ENCODE measurements around the gene TOGARAM2. TPM values are rescaled to one million over a fixed set of nuclear protein-coding genes. Genes with fewer than 3 reads are reported as not detected.

The TOGARAM2 gene
- total and polyA plus RNA-seq, 2 of the 8 experiments (the other 6 are each of a cell fraction or from before 2014, with no cell fraction given), result 0.42 to 1.4 TPM

GRCh38 chr2:29079887-29080286, 98.8 kb downstream of the TOGARAM2 start:
- WGBS, 2 experiments (ENCODE audit: extremely low coverage in 1 of 2, insufficient coverage in 1 of 2, insufficient read length in 1 of 2, insufficient replicate concordance in 2 of 2, low coverage in 1 of 2, low lambda C conversion rate in 2 of 2, missing lambda C conversion rate in 1 of 2), result 97% methylated on average over 7 of the region's 7 CpGs; no CpG with 5 or more reads in 1 of the 2 experiments
- Histone ChIP-seq H3K4me2 (ENCODE audit: insufficient read depth in 1 of 2, low read depth in 2 of 2, low read length in 2 of 2) (no peak overlapping the region), H3K79me2 (ENCODE audit: control insufficient read depth in 1 of 2, insufficient read depth in 2 of 2, low read length in 2 of 2) (no peaks in the 10 kb centered on the region), H3K14ac (ENCODE audit: insufficient read length) (no peak overlapping the region), H3K36me3 (ENCODE audit: control insufficient read depth in 2 of 4, insufficient read depth in 4 of 4, low read length in 3 of 4) (no peaks in the 10 kb centered on the region), H3K79me1 (ENCODE audit: low read depth, low read length) (no peaks in the 10 kb centered on the region), H4K91ac (replicated peaks; ENCODE audit: insufficient read length, low read length) (no peak overlapping the region), H2BK12ac (ENCODE audit: low read depth, low read length) (no peak overlapping the region), H2AK5ac (ENCODE audit: low read depth, low read length) (no peak overlapping the region), H3K4ac (replicated peaks; ENCODE audit: insufficient read length, low read depth, low read length) (no peak overlapping the region), H2BK20ac (ENCODE audit: low read length) (no peak overlapping the region), H3K23ac (ENCODE audit: insufficient read length) (no peak overlapping the region), H3K4me3 (ENCODE audit: extremely low read depth in 1 of 4, insufficient read depth in 2 of 4, low read depth in 3 of 4, low read length in 4 of 4) (no peak overlapping the region), H2BK120ac (replicated peaks; ENCODE audit: low read depth, low read length) (no peak overlapping the region), H4K8ac (ENCODE audit: extremely low read depth, insufficient read depth, low read length) (no peak overlapping the region), H3K9ac (replicated peaks in 1 of 4; ENCODE audit: extremely low read depth in 1 of 4, low read depth in 3 of 4, low read length in 3 of 4) (no peak overlapping the region), H4K20me1 (replicated peaks in 1 of 2; ENCODE audit: control insufficient read depth in 1 of 2, insufficient read depth in 2 of 2, low read length in 2 of 2) (no peaks in the 10 kb centered on the region), H3K18ac (ENCODE audit: extremely low read depth, low read length) (no peak overlapping the region), H3K4me1 (replicated peaks in 1 of 4; ENCODE audit: control insufficient read depth in 3 of 4, insufficient read depth in 4 of 4, low read length in 3 of 4) (no peaks in the 10 kb centered on the region), H2BK15ac (ENCODE audit: low read length) (no peak overlapping the region), H2BK5ac (ENCODE audit: low read depth, low read length) (no peak overlapping the region), H4K5ac (ENCODE audit: insufficient read length, low read depth, low read length) (no peak overlapping the region), H3K23me2 (ENCODE audit: low read depth, low read length) (no peaks in the 10 kb centered on the region), H3K9me3 (ENCODE audit: insufficient read depth in 2 of 2, low read depth in 1 of 2, low read length in 1 of 2) (no peaks in the 10 kb centered on the region), H2AFZ (ENCODE audit: low read length) (no peak overlapping the region), H3K56ac (replicated peaks; ENCODE audit: insufficient read length, low read depth, low read length) (no peak overlapping the region), H3K27ac (ENCODE audit: low read depth, low read length) (no peak overlapping the region), H3K27me3 (replicated peaks in 1 of 4; ENCODE audit: control insufficient read depth in 3 of 4, extremely low read depth in 1 of 4, insufficient read depth in 3 of 4, low read length in 3 of 4) (no peaks in the 10 kb centered on the region)
- DNase-seq (ENCODE audit: low read depth in 1 of 2, low spot score in 2 of 2), result no peak
- ChIA-PET CTCF (ENCODE audit: partially characterized antibody) (interaction anchor here (1.2 to 1.5 kb wide), 3 partner anchors 10 to 68 kb away, joined by 3 to 4 read pairs (median 3); no protein-coding TSS in a partner anchor), POLR2A (ENCODE audit: partially characterized antibody) (no interaction called here)
- no peak for TF ChIP-seq EZH2 (IDR thresholded peaks at IDR 0.05; ENCODE audit: low read depth, low read length, severe bottlenecking)
- TF ChIP-seq TBP (IDR thresholded peaks at IDR 0.05; ENCODE audit: low read depth, low read length), result no peak
- TF ChIP-seq TAF1 (IDR thresholded peaks at IDR 0.05; ENCODE audit: low read depth, low read length), result no peak
- no peak for TF ChIP-seq SP1 (IDR thresholded peaks at IDR 0.05; ENCODE audit: low read depth, low read length)
- no peak for FAIRE-seq

Data from H1 (cell line).